WTC11 (cell line): ENCODE data around the gene CFL1. TPM values are rescaled to one million over a fixed set of nuclear protein-coding genes. Genes with fewer than 3 reads are reported as not detected.

ENCODE experiments used
- CREM ChIP-seq: sonication (generic); formaldehyde crosslinking; IDR thresholded peaks from 2 replicates; pipeline ENCODE4 v1.8.1; 2022; ENCODE audit warnings: mild to moderate bottlenecking, missing genetic modification reagents, moderate library complexity
- CTCF ChIP-seq: fragments of 200-600 bp; IDR thresholded peaks from 2 replicates; pipeline ENCODE4 v1.8.0; 2022; ENCODE audit warnings: antibody characterized with exemption
- E2F5 ChIP-seq: sonication (generic); formaldehyde crosslinking; IDR thresholded peaks from 2 replicates; pipeline ENCODE4 v1.8.1; 2022; ENCODE audit warnings: mild to moderate bottlenecking, moderate library complexity, missing genetic modification reagents
- EMX1 ChIP-seq: fragments of 250-450 bp; sonication (Bioruptor Pico); IDR thresholded peaks from 2 replicates; pipeline ENCODE4 v1.8.0; 2021; ENCODE audit warnings: mild to moderate bottlenecking
- ETV6 ChIP-seq: sonication (generic); formaldehyde crosslinking; IDR thresholded peaks from 2 replicates; pipeline ENCODE4 v1.8.1; 2022; ENCODE audit warnings: mild to moderate bottlenecking, missing genetic modification reagents
- FOXP1 ChIP-seq: sonication (generic); formaldehyde crosslinking; IDR thresholded peaks from 2 replicates; pipeline ENCODE4 v1.8.0; 2022; ENCODE audit warnings: missing genetic modification reagents, mild to moderate bottlenecking, moderate library complexity, borderline replicate concordance
- FOXP4 ChIP-seq: sonication (generic); formaldehyde crosslinking; IDR thresholded peaks from 2 replicates; pipeline ENCODE4 v1.8.0; 2022; ENCODE audit warnings: mild to moderate bottlenecking, missing genetic modification reagents
- JAZF1 ChIP-seq: fragments of 250-450 bp; sonication (Bioruptor Pico); IDR thresholded peaks from 2 replicates; pipeline ENCODE4 v1.9.0; 2021; ENCODE audit warnings: moderate library complexity, mild to moderate bottlenecking, inconsistent platforms
- MAX ChIP-seq: sonication (generic); formaldehyde crosslinking; IDR thresholded peaks from 2 replicates; pipeline ENCODE4 v1.8.0; 2022; ENCODE audit warnings: mild to moderate bottlenecking, missing genetic modification reagents
- NFYB ChIP-seq: sonication (generic); formaldehyde crosslinking; conservative IDR thresholded peaks from 2 replicates; pipeline ENCODE4 v1.8.0; 2022; ENCODE audit warnings: low read depth, missing genetic modification reagents
- STAT6 ChIP-seq: sonication (generic); formaldehyde crosslinking; conservative IDR thresholded peaks from 2 replicates; pipeline ENCODE4 v1.8.1; 2023; ENCODE audit warnings: mild to moderate bottlenecking, low read depth, missing genetic modification reagents, moderate library complexity
- TP53 ChIP-seq: sonication (generic); formaldehyde crosslinking; IDR thresholded peaks from 2 replicates; pipeline ENCODE4 v1.8.1; 2023; ENCODE audit warnings: mild to moderate bottlenecking, missing genetic modification reagents
- USF1 ChIP-seq: sonication (generic); formaldehyde crosslinking; IDR thresholded peaks from 2 replicates; pipeline ENCODE4 v1.8.0; 2022; ENCODE audit warnings: mild to moderate bottlenecking, missing genetic modification reagents
- USF2 ChIP-seq: sonication (generic); formaldehyde crosslinking; IDR thresholded peaks from 2 replicates; pipeline ENCODE4 v1.8.1; 2023; ENCODE audit warnings: mild to moderate bottlenecking, missing genetic modification reagents, moderate library complexity
- ZBTB21 ChIP-seq: sonication (generic); formaldehyde crosslinking; IDR thresholded peaks from 2 replicates; pipeline ENCODE4 v1.8.1; 2023; ENCODE audit warnings: mild to moderate bottlenecking, missing genetic modification reagents, borderline replicate concordance
- ZNF138 ChIP-seq: sonication (generic); formaldehyde crosslinking; conservative IDR thresholded peaks from 2 replicates; pipeline ENCODE4 v1.8.1; 2022; ENCODE audit warnings: mild to moderate bottlenecking, moderate library complexity, missing genetic modification reagents
- ZNF232 ChIP-seq: sonication (generic); formaldehyde crosslinking; IDR thresholded peaks from 2 replicates; pipeline ENCODE4 v1.8.0; 2022; ENCODE audit warnings: mild to moderate bottlenecking, missing genetic modification reagents
- ZNF281 ChIP-seq: sonication (generic); formaldehyde crosslinking; IDR thresholded peaks from 2 replicates; pipeline ENCODE4 v1.8.0; 2023; ENCODE audit warnings: mild to moderate bottlenecking, missing genetic modification reagents
- ZNF317 ChIP-seq: sonication (generic); formaldehyde crosslinking; IDR thresholded peaks from 2 replicates; pipeline ENCODE4 v1.8.1; 2023; ENCODE audit warnings: low read depth, mild to moderate bottlenecking, moderate library complexity, missing genetic modification reagents, borderline replicate concordance
- ZNF532 ChIP-seq: fragments of 250-450 bp; sonication (Bioruptor Pico); IDR thresholded peaks from 2 replicates; pipeline ENCODE4 v1.9.0; 2021; ENCODE audit warnings: mild to moderate bottlenecking, borderline replicate concordance
- total RNA-seq: library from RNA; stranded (reverse); gene quantifications from 3 replicates; pipeline ENCODE4 v1.2.3, GENCODE V29; 2021

Gene CFL1
- total RNA-seq, 1 experiment from 2014 or later, result 1,073 TPM

GRCh38 chr11:65833297-65834030, 24.5 kb downstream of the CFL1 start, which contains the start of gene SNX32 (continued):
- peak; percentile 72 for TF ChIP-seq ZBTB21 (CRISPR knock-in tag)
- TF ChIP-seq ZNF232, result peak; percentile 68; the same call in 1 of the 2 replicates
- TF ChIP-seq USF2 (CRISPR knock-in tag), result peak; percentile 92
- TF ChIP-seq TP53 (CRISPR knock-in tag), result peak; percentile 85; the same call in 1 of the 2 replicates
- no peak; the same call in 1 of the 2 replicates for TF ChIP-seq STAT6 (CRISPR knock-in tag)
- no peak for TF ChIP-seq ZNF317 (CRISPR knock-in tag)
- TF ChIP-seq USF1 (CRISPR knock-in tag), result peak; percentile 93
- peak; percentile 81; the same call in 1 of the 2 replicates for TF ChIP-seq ZNF281 (CRISPR knock-in tag)
- TF ChIP-seq NFYB (CRISPR knock-in tag), result peak; percentile 99
- peak; percentile 88 for TF ChIP-seq ETV6
- peak; percentile 93; the same call in 1 of the 2 replicates for TF ChIP-seq FOXP1 (CRISPR knock-in tag)
- TF ChIP-seq CTCF, result no peak
- TF ChIP-seq CREM, result peak; percentile 76; the same call in 1 of the 2 replicates
- no peak for TF ChIP-seq ZNF532 (CRISPR knock-in tag)
- peak; percentile 99 for TF ChIP-seq MAX (CRISPR knock-in tag)
- TF ChIP-seq E2F5 (CRISPR knock-in tag), result peak; percentile 47; the same call in 1 of the 2 replicates
- TF ChIP-seq JAZF1, result no peak
- no peak for TF ChIP-seq EMX1 (CRISPR knock-in tag)
- 0 out of 2 replicates have a peak, but pooled peaks have one; percentile 59 for TF ChIP-seq FOXP4 (CRISPR knock-in tag)
- peak; percentile 55; the same call in 1 of the 2 replicates for TF ChIP-seq ZNF138 (CRISPR knock-in tag)
